SK-N-SH treated with all-trans-retinoic acid at 6 μM for 48 hours (cell line): ENCODE results near the gene PRR5L.

Experiments used
- ATAC-seq: fragments of 200-7000 bp; cut with Tn5 transposase; 3 replicates; pipeline ENCODE4 v1.9.1; 2020; ENCODE audit warnings: mild to moderate bottlenecking, moderate library complexity
- ARNTL ChIP-seq: fragments of 450-650 bp; formaldehyde crosslinking; IDR thresholded peaks from 2 replicates; pipeline ENCODE4 v1.5.0; 2020; ENCODE audit warnings: low read depth, mild to moderate bottlenecking, moderate library complexity, borderline replicate concordance
- BACH2 ChIP-seq: fragments of 250-450 bp; sonication (Bioruptor Pico); IDR thresholded peaks from 2 replicates; pipeline ENCODE4 v1.9.0; 2021; ENCODE audit warnings: mild to moderate bottlenecking, borderline replicate concordance
- CREB5 ChIP-seq: fragments of 250-450 bp; sonication (Bioruptor Pico); IDR thresholded peaks from 2 replicates; pipeline ENCODE4 v1.5.1; 2020; ENCODE audit warnings: low read depth, mild to moderate bottlenecking, moderate library complexity
- CSDC2 ChIP-seq: fragments of 250-450 bp; sonication (Bioruptor Pico); IDR thresholded peaks from 2 replicates; pipeline ENCODE4 v1.5.0; 2020; ENCODE audit warnings: mild to moderate bottlenecking, moderate library complexity
- CSRNP3 ChIP-seq: fragments of 250-450 bp; sonication (Bioruptor Pico); IDR thresholded peaks from 2 replicates; pipeline ENCODE4 v1.5.1; 2021; ENCODE audit warnings: mild to moderate bottlenecking, moderate library complexity
- ESRRG ChIP-seq: fragments of 250-450 bp; sonication (Bioruptor Pico); IDR thresholded peaks from 2 replicates; pipeline ENCODE4 v1.6.1; 2021; ENCODE audit warnings: mild to moderate bottlenecking
- ISL1 ChIP-seq: fragments of 250-450 bp; sonication (Bioruptor Pico); IDR thresholded peaks from 2 replicates; pipeline ENCODE4 v2.1.2; 2022; ENCODE audit warnings: mild to moderate bottlenecking, moderate library complexity
- OSR1 ChIP-seq: fragments of 250-450 bp; sonication (Bioruptor Pico); IDR thresholded peaks from 2 replicates; pipeline ENCODE4 v1.8.0; 2022; ENCODE audit warnings: moderate library complexity, mild to moderate bottlenecking, inconsistent platforms
- PPARA ChIP-seq: fragments of 250-450 bp; sonication (Bioruptor Pico); IDR thresholded peaks from 2 replicates; pipeline ENCODE4 v1.5.0; 2020; ENCODE audit warnings: mild to moderate bottlenecking, borderline replicate concordance
- RARB ChIP-seq: fragments of 250-450 bp; sonication (Bioruptor Pico); IDR thresholded peaks from 2 replicates; pipeline ENCODE4 v1.8.0; 2021; ENCODE audit warnings: mild to moderate bottlenecking, moderate library complexity
- SNAI2 ChIP-seq: fragments of 250-450 bp; sonication (Bioruptor Pico); IDR thresholded peaks from 2 replicates; pipeline ENCODE4 v1.5.0; 2020; ENCODE audit warnings: mild to moderate bottlenecking, moderate library complexity
- TCF4 ChIP-seq: fragments of 250-450 bp; sonication (Bioruptor Pico); IDR thresholded peaks from 2 replicates; pipeline ENCODE4 v1.8.0; 2021; ENCODE audit warnings: mild to moderate bottlenecking, moderate library complexity, borderline replicate concordance
- ZC3H10 ChIP-seq: fragments of 250-450 bp; sonication (Bioruptor Pico); IDR thresholded peaks from 2 replicates; pipeline ENCODE4 v1.5.1; 2021; ENCODE audit warnings: mild to moderate bottlenecking, moderate library complexity
- ZFP30 ChIP-seq: fragments of 450-650 bp; formaldehyde crosslinking; IDR thresholded peaks from 2 replicates; pipeline ENCODE4 v1.5.0; 2022; ENCODE audit warnings: mild to moderate bottlenecking, moderate library complexity
- ZNF565 ChIP-seq: fragments of 450-650 bp; formaldehyde crosslinking; conservative IDR thresholded peaks from 2 replicates; pipeline ENCODE4 v1.5.0; 2020; ENCODE audit warnings: low read depth, mild to moderate bottlenecking, moderate library complexity
- ZNF70 ChIP-seq: fragments of 450-650 bp; formaldehyde crosslinking; IDR thresholded peaks from 2 replicates; pipeline ENCODE4 v1.5.0; 2020; ENCODE audit warnings: mild to moderate bottlenecking, moderate library complexity
- ZNF8 ChIP-seq: fragments of 450-650 bp; formaldehyde crosslinking; IDR thresholded peaks from 2 replicates; pipeline ENCODE4 v1.5.0; 2020; ENCODE audit warnings: mild to moderate bottlenecking, moderate library complexity
- TF ChIP-seq, protein P1 (sequence below): fragments of 250-450 bp; sonication (Bioruptor Pico); IDR thresholded peaks from 2 replicates; pipeline ENCODE4 v1.5.0; 2020; ENCODE audit warnings: mild to moderate bottlenecking, moderate library complexity
- TF ChIP-seq, protein P2 (sequence below): fragments of 250-450 bp; sonication (Bioruptor Pico); IDR thresholded peaks from 2 replicates; pipeline ENCODE4 v1.8.0; 2020; ENCODE audit warnings: mild to moderate bottlenecking, moderate library complexity, borderline replicate concordance

PRR5L gene

GRCh38 chr11:36451045-36451444 is 155.0 kb downstream of the PRR5L start:
- no peak for TF ChIP-seq CSDC2 (CRISPR knock-in tag)
- ATAC-seq: no peak

- no peak for TF ChIP-seq SNAI2 (CRISPR knock-in tag)
- TF ChIP-seq ARNTL (CRISPR knock-in tag): no peak
- TF ChIP-seq, protein P1, sequence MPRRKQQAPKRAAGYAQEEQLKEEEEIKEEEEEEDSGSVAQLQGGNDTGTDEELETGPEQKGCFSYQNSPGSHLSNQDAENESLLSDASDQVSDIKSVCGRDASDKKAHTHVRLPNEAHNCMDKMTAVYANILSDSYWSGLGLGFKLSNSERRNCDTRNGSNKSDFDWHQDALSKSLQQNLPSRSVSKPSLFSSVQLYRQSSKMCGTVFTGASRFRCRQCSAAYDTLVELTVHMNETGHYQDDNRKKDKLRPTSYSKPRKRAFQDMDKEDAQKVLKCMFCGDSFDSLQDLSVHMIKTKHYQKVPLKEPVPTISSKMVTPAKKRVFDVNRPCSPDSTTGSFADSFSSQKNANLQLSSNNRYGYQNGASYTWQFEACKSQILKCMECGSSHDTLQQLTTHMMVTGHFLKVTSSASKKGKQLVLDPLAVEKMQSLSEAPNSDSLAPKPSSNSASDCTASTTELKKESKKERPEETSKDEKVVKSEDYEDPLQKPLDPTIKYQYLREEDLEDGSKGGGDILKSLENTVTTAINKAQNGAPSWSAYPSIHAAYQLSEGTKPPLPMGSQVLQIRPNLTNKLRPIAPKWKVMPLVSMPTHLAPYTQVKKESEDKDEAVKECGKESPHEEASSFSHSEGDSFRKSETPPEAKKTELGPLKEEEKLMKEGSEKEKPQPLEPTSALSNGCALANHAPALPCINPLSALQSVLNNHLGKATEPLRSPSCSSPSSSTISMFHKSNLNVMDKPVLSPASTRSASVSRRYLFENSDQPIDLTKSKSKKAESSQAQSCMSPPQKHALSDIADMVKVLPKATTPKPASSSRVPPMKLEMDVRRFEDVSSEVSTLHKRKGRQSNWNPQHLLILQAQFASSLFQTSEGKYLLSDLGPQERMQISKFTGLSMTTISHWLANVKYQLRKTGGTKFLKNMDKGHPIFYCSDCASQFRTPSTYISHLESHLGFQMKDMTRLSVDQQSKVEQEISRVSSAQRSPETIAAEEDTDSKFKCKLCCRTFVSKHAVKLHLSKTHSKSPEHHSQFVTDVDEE (CRISPR knock-in tag): no peak
- no peak for TF ChIP-seq ZFP30 (CRISPR knock-in tag)
- TF ChIP-seq ZNF70 (CRISPR knock-in tag): no peak
- ATAC-seq: no peak
Measured at GRCh38 chr11:36451681-36452080, 155.6 kb downstream of the PRR5L start.

DNA sequence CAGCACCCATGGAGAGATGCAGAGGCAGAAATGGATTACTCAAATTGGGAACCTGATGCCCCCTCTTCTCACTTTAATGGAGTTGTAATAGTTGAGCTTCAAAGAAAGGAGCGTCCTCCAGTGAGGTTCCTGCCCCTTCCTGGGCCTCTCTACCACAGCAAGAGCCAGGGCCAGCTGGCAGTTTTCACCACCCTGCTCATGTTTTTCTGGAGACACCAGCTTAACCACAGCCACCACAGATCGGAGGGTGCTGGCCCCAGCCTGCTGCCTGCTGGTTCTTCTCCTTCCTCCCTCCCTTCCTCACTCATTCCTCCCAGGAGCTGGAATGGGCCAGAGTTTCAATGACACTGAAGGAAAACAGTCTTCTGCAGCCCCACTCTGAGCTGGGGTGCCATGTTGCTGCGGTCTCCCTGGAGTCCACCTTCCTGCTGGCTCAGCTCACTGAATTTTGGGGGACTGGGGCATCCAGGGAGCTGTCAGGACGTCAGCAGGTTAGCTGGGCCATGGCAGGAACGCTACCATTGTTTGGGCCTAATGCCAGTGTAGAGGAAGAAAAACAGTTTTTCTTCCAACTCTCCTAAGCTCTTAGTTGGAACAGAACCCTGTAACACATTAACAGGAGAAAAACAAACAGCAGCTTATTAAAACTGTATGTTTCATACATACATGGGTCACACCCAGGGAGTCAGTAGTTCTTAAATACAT is 156.3 kb downstream of the PRR5L start:
- ATAC-seq: no peak
- TF ChIP-seq ARNTL (CRISPR knock-in tag): no peak
- TF ChIP-seq ESRRG (CRISPR knock-in tag): no peak
- no peak for TF ChIP-seq OSR1 (CRISPR knock-in tag)
- no peak for TF ChIP-seq ZNF70 (CRISPR knock-in tag)
- no peak for TF ChIP-seq ZFP30 (CRISPR knock-in tag)
- TF ChIP-seq, protein P1 (CRISPR knock-in tag): no peak
- no peak for TF ChIP-seq ZNF565 (CRISPR knock-in tag)
- TF ChIP-seq ZC3H10 (CRISPR knock-in tag): no peak
- no peak for TF ChIP-seq SNAI2 (CRISPR knock-in tag)
- TF ChIP-seq, protein P2, sequence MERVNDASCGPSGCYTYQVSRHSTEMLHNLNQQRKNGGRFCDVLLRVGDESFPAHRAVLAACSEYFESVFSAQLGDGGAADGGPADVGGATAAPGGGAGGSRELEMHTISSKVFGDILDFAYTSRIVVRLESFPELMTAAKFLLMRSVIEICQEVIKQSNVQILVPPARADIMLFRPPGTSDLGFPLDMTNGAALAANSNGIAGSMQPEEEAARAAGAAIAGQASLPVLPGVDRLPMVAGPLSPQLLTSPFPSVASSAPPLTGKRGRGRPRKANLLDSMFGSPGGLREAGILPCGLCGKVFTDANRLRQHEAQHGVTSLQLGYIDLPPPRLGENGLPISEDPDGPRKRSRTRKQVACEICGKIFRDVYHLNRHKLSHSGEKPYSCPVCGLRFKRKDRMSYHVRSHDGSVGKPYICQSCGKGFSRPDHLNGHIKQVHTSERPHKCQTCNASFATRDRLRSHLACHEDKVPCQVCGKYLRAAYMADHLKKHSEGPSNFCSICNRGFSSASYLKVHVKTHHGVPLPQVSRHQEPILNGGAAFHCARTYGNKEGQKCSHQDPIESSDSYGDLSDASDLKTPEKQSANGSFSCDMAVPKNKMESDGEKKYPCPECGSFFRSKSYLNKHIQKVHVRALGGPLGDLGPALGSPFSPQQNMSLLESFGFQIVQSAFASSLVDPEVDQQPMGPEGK (CRISPR knock-in tag): no peak
- no peak for TF ChIP-seq CREB5
- TF ChIP-seq CSDC2 (CRISPR knock-in tag): no peak
- no peak for TF ChIP-seq RARB (CRISPR knock-in tag)
- TF ChIP-seq CSRNP3 (CRISPR knock-in tag): no peak
- no peak for TF ChIP-seq ZNF8 (CRISPR knock-in tag)
- TF ChIP-seq PPARA: no peak
- TF ChIP-seq TCF4 (CRISPR knock-in tag): no peak

DNA sequence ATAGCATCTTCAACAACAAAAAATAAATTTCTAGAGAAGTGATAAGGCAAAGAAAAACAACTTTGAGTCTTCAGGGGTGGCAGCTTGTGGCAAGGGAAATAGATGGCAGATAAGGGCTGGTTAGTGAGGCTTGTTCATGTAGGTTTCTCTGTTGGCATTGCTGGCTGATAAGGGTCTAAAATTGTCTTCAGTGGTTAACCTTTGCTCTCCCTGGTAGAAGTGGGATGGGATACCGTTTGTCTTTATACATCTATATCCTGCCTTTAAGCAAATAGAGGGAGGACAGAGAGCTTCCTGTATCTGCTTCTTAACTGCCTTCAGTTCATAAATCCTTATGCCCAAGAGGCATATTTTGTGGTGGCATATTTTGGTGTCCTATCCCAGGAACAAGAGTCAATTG is 156.9 kb downstream of the PRR5L start:
- TF ChIP-seq ISL1: no peak
- TF ChIP-seq BACH2 (CRISPR knock-in tag): no peak
- TF ChIP-seq PPARA: no peak
- TF ChIP-seq RARB (CRISPR knock-in tag): no peak
- TF ChIP-seq CREB5: no peak
- no peak for TF ChIP-seq TCF4 (CRISPR knock-in tag)
- no peak for ATAC-seq
